HuH-7.5 (cell line): ENCODE measurements around the gene TOMM20.
"Not testable (repeated sequence)": the region's sequence is repeated elsewhere in the genome, so short reads cannot be mapped to it uniquely, and the experiment has no call there.

Experiments used
- DNase-seq: peaks from one replicate; pipeline ENCODE4 v3.0.0; 2011; ENCODE audit warnings: low spot score

The TOMM20 gene

GRCh38 chr1:235101558-235102258 is 26.9 kb downstream of the TOMM20 start:
- DNase-seq = no peak

- DNase-seq = no peak
These were observed 28.4 kb downstream of the TOMM20 start for GRCh38 chr1:235100194-235100772.

GRCh38 chr1:235098991-235099390 is 29.6 kb downstream of the TOMM20 start:
- no peak for DNase-seq

GRCh38 chr1:235098547-235098946 is 30.1 kb downstream of the TOMM20 start:
- no peak for DNase-seq

GRCh38 chr1:235097501-235097900 is 31.1 kb downstream of the TOMM20 start:
- DNase-seq = not testable (repeated sequence)

GRCh38 chr1:235095938-235096562 is 32.6 kb downstream of the TOMM20 start:
- DNase-seq = no peak

GRCh38 chr1:235093696-235094592 is 34.7 kb downstream of the TOMM20 start:
- DNase-seq = peak; percentile 70

GRCh38 chr1:235093013-235093695 is 35.5 kb downstream of the TOMM20 start:
- peak; percentile 46 for DNase-seq

GRCh38 chr1:235092415-235092814 is 36.2 kb downstream of the TOMM20 start:
- not testable (repeated sequence) for DNase-seq

- not testable (repeated sequence) for DNase-seq
These were observed 36.6 kb downstream of the TOMM20 start for GRCh38 chr1:235092045-235092406.

- not testable (repeated sequence) for DNase-seq
These were observed 37.2 kb downstream of the TOMM20 start for GRCh38 chr1:235091319-235092044.

- DNase-seq = no peak
These were observed 38.1 kb downstream of the TOMM20 start for GRCh38 chr1:235090406-235091069.

GRCh38 chr1:235088907-235089306 is 39.7 kb downstream of the TOMM20 start:
- no peak for DNase-seq

GRCh38 chr1:235088430-235088829 is 40.2 kb downstream of the TOMM20 start:
- DNase-seq = no peak

GRCh38 chr1:235087906-235088305 is 40.7 kb downstream of the TOMM20 start:
- DNase-seq = no peak

GRCh38 chr1:235085411-235086117 is 43.1 kb downstream of the TOMM20 start:
- not testable (repeated sequence) for DNase-seq

GRCh38 chr1:235080788-235081187 is 47.8 kb downstream of the TOMM20 start:
- DNase-seq = not testable (repeated sequence)

- DNase-seq = not testable (repeated sequence)
These were observed 48.4 kb downstream of the TOMM20 start for GRCh38 chr1:235080297-235080657.

- no peak for DNase-seq
These were observed 49.0 kb downstream of the TOMM20 start for GRCh38 chr1:235079443-235080296.
